Activated CD8-positive, alpha-beta memory T cell treated with anti-CD3 and anti-CD28 coated beads for 48 hours (primary cell): ENCODE data around the gene NPBWR2.
"Not testable (repeated sequence)": the region's sequence is repeated elsewhere in the genome, so short reads cannot be mapped to it uniquely, and the experiment has no call there.

Experiments used
- DNase-seq, 3 experiments: peaks; one replicate each; pipeline ENCODE4 v3.0.0-alpha.2; 2020; ENCODE audit warnings: low read depth in 2 of 3, low spot score in 2 of 3

NPBWR2 gene

GRCh38 chr20:64144144-64144912 lies 37.0 kb upstream of the NPBWR2 start:
- DNase-seq: no peak

- no peak for DNase-seq
These were observed 35.8 kb upstream of the NPBWR2 start for GRCh38 chr20:64143018-64143801.

- DNase-seq: no peak
These were observed 35.2 kb upstream of the NPBWR2 start for GRCh38 chr20:64142590-64142989.

GRCh38 chr20:64140956-64141355 lies 33.6 kb upstream of the NPBWR2 start:
- DNase-seq: no peak

- DNase-seq: no peak
These were observed 32.9 kb upstream of the NPBWR2 start for GRCh38 chr20:64140061-64140931.

GRCh38 chr20:64139199-64140060 lies 32.1 kb upstream of the NPBWR2 start:
- no peak for DNase-seq

GRCh38 chr20:64138276-64138815 lies 31.0 kb upstream of the NPBWR2 start:
- no peak for DNase-seq

- DNase-seq: no peak
These were observed 30.2 kb upstream of the NPBWR2 start for GRCh38 chr20:64137598-64138031.

- DNase-seq: no peak
These were observed 28.8 kb upstream of the NPBWR2 start for GRCh38 chr20:64136004-64136710.

GRCh38 chr20:64134744-64135143 lies 27.4 kb upstream of the NPBWR2 start:
- not testable (repeated sequence) for DNase-seq

- no peak for DNase-seq
These were observed 26.6 kb upstream of the NPBWR2 start for GRCh38 chr20:64133951-64134407.

GRCh38 chr20:64131406-64131805 lies 24.0 kb upstream of the NPBWR2 start:
- no peak for DNase-seq

GRCh38 chr20:64130876-64131275 lies 23.5 kb upstream of the NPBWR2 start:
- no peak for DNase-seq

GRCh38 chr20:64130271-64130670 lies 22.9 kb upstream of the NPBWR2 start:
- DNase-seq: no peak

- no peak for DNase-seq
These were observed 21.9 kb upstream of the NPBWR2 start for GRCh38 chr20:64129146-64129782.

- not testable (repeated sequence) for DNase-seq
These were observed 16.2 kb upstream of the NPBWR2 start for GRCh38 chr20:64123517-64123916.

GRCh38 chr20:64122927-64123326 lies 15.6 kb upstream of the NPBWR2 start:
- DNase-seq: not testable (repeated sequence)

GRCh38 chr20:64121586-64121985 lies 14.2 kb upstream of the NPBWR2 start:
- DNase-seq: no peak
